ENCODE results near the gene TMEM117. TPM values are rescaled to one million over a fixed set of nuclear protein-coding genes. Genes with fewer than 3 reads are reported as not detected.

The TMEM117 gene
- total RNA-seq: 0.43 TPM

- intact Hi-C loops (cut with DNase I): loop anchor here (1.0 to 10.0 kb wide), 3 partner anchors 30 to 1601 kb away; partner anchors contain the start of genes IRAK4, PUS7L, TWF1 and YAF2
- Histone ChIP-seq H3K27ac (peak within 1 kb of the TSS; percentile 97), H3K36me3 (no peaks in the 10 kb centered on the region), H3K4me1 (peaks cover 0 to 12% of the 10 kb centered on the region in 2 donors), H3K4me3 (peak within 1 kb of the TSS; percentile 88 to 89), H3K9me3 (no peaks in the 10 kb centered on the region), H3K27me3 (no peaks in the 10 kb centered on the region)
- TF ChIP-seq, protein P1, sequence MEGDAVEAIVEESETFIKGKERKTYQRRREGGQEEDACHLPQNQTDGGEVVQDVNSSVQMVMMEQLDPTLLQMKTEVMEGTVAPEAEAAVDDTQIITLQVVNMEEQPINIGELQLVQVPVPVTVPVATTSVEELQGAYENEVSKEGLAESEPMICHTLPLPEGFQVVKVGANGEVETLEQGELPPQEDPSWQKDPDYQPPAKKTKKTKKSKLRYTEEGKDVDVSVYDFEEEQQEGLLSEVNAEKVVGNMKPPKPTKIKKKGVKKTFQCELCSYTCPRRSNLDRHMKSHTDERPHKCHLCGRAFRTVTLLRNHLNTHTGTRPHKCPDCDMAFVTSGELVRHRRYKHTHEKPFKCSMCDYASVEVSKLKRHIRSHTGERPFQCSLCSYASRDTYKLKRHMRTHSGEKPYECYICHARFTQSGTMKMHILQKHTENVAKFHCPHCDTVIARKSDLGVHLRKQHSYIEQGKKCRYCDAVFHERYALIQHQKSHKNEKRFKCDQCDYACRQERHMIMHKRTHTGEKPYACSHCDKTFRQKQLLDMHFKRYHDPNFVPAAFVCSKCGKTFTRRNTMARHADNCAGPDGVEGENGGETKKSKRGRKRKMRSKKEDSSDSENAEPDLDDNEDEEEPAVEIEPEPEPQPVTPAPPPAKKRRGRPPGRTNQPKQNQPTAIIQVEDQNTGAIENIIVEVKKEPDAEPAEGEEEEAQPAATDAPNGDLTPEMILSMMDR (IDR thresholded peaks at IDR 0.05): no peak
- peak; percentile 13 to 82 for DNase-seq (ENCODE audit: low spot score in 2 of 2)
Measured at GRCh38 chr12:43835656-43836474, at the start of gene TMEM117. Gene TMEM117, plus strand, starts transcription at chr12:43836081.

GRCh38 chr12:43786899-43787693 lies 48.8 kb upstream of the TMEM117 start:
- Histone ChIP-seq H3K27ac (no peak overlapping the region), H3K9me3 (no peaks in the 10 kb centered on the region), H3K4me3 (no peak overlapping the region), H3K36me3 (peaks cover 48 to 50% of the 10 kb centered on the region in 2 donors), H3K27me3 (no peaks in the 10 kb centered on the region), H3K4me1 (no peaks in the 10 kb centered on the region)
- TF ChIP-seq, protein P1 (IDR thresholded peaks at IDR 0.05): no peak
- no peak for DNase-seq (ENCODE audit: low spot score in 2 of 2)
- intact Hi-C loops (cut with DNase I): no loop called here

- H3K4me3 ChIP-seq: no peak overlapping the region
- DNase-seq (ENCODE audit: low spot score in 2 of 2): no peak
Measured at GRCh38 chr12:43789941-43790340, 45.9 kb upstream of the TMEM117 start.

GRCh38 chr12:43795716-43796280 lies 40.1 kb upstream of the TMEM117 start:
- H3K4me3 ChIP-seq: no peak overlapping the region
- no peaks in the 10 kb centered on the region for H3K27me3 ChIP-seq
- H3K9me3 ChIP-seq: no peaks in the 10 kb centered on the region
- no peak for DNase-seq (ENCODE audit: low spot score in 2 of 2)
- no peaks in the 10 kb centered on the region for H3K4me1 ChIP-seq
- TF ChIP-seq, protein P1 (IDR thresholded peaks at IDR 0.05): no peak
- peaks cover 45 to 61% of the 10 kb centered on the region in 2 donors for H3K36me3 ChIP-seq
- no peak overlapping the region for H3K27ac ChIP-seq
- intact Hi-C loops (cut with DNase I): no loop called here

More at GRCh38 chr12:43789941-43790340, 45.9 kb upstream of the TMEM117 start:
- H3K9me3 ChIP-seq: no peaks in the 10 kb centered on the region
- H3K36me3 ChIP-seq: peaks cover 23 to 25% of the 10 kb centered on the region in 2 donors
- intact Hi-C loops (cut with DNase I): no loop called here
- H3K4me1 ChIP-seq: no peaks in the 10 kb centered on the region
- TF ChIP-seq, protein P1 (IDR thresholded peaks at IDR 0.05): no peak
- H3K27ac ChIP-seq: no peak overlapping the region
- no peaks in the 10 kb centered on the region for H3K27me3 ChIP-seq

GRCh38 chr12:43797561-43798217 lies 38.2 kb upstream of the TMEM117 start:
- intact Hi-C loops (cut with DNase I): no loop called here
- TF ChIP-seq, protein P1 (IDR thresholded peaks at IDR 0.05): no peak
- Histone ChIP-seq H3K36me3 (peaks cover 55 to 73% of the 10 kb centered on the region in 2 donors), H3K4me1 (peaks cover 0 to 1% of the 10 kb centered on the region in 2 donors), H3K4me3 (no peak overlapping the region), H3K27ac (no peak overlapping the region), H3K27me3 (no peaks in the 10 kb centered on the region), H3K9me3 (no peaks in the 10 kb centered on the region)
- DNase-seq (ENCODE audit: low spot score in 2 of 2): no peak

Measured in ascending aorta (tissue), 2 donors.